HEK293 (cell line): Measurements from ENCODE around the gene MYADML2.

Source experiments
- HOXA7 ChIP-seq: sonication (generic); formaldehyde crosslinking; IDR thresholded peaks from 2 replicates; pipeline ENCODE4 v1.8.1; 2022; ENCODE audit warnings: missing genetic modification reagents, borderline replicate concordance
- KLF8 ChIP-seq: fragments of 450-650 bp; formaldehyde crosslinking; IDR thresholded peaks from 2 replicates; pipeline ENCODE4 v1.5.1; 2016; ENCODE audit warnings: missing biosample characterization, missing genetic modification characterization
- SETDB1 ChIP-seq: IDR thresholded peaks from one replicate; pipeline ENCODE4 v1.6.1; 2017; ENCODE audit warnings: mild to moderate bottlenecking, low read length, moderate library complexity, mixed read lengths; ENCODE audit not compliant: insufficient read length
- YY1 ChIP-seq: fragments of 450-650 bp; formaldehyde crosslinking; IDR thresholded peaks from 2 replicates; pipeline ENCODE4 v1.5.1; 2018; ENCODE audit warnings: missing biosample characterization, missing genetic modification characterization
- ZBTB17 ChIP-seq: fragments of 450-650 bp; formaldehyde crosslinking; IDR thresholded peaks from 2 replicates; pipeline ENCODE4 v1.5.1; 2016; ENCODE audit warnings: missing biosample characterization, missing genetic modification characterization
- ZBTB7A ChIP-seq: fragments of 450-650 bp; formaldehyde crosslinking; IDR thresholded peaks from 2 replicates; pipeline ENCODE4 v1.5.1; 2016; ENCODE audit warnings: low read depth, missing biosample characterization, missing genetic modification characterization
- ZBTB8A ChIP-seq: fragments of 450-650 bp; formaldehyde crosslinking; IDR thresholded peaks from 2 replicates; pipeline ENCODE4 v1.5.1; 2016; ENCODE audit warnings: missing biosample characterization, missing genetic modification characterization
- ZNF2 ChIP-seq: fragments of 450-650 bp; formaldehyde crosslinking; IDR thresholded peaks from 2 replicates; pipeline ENCODE4 v1.5.1; 2016; ENCODE audit warnings: missing biosample characterization, missing genetic modification characterization
- ZNF274 ChIP-seq, 2 experiments: fragments of 200-500 bp in 1 of 2; fragments of 450-650 bp in 1 of 2; sonication (Bioruptor generic) in 1 of 2; formaldehyde crosslinking in 1 of 2; IDR thresholded peaks; 2 replicates each; pipeline versions ENCODE4 v1.5.1 to v1.6.1; 2014 to 2016; ENCODE audit warnings: borderline replicate concordance in 1 of 2, inconsistent platforms in 1 of 2, low read length in 1 of 2, missing biosample characterization in 1 of 2, missing genetic modification characterization in 1 of 2
- ZNF324 ChIP-seq: fragments of 450-650 bp; formaldehyde crosslinking; IDR thresholded peaks from 2 replicates; pipeline ENCODE4 v1.5.1; 2016; ENCODE audit warnings: missing biosample characterization, missing genetic modification characterization
- ZSCAN30 ChIP-seq: fragments of 450-650 bp; IDR thresholded peaks from 2 replicates; pipeline ENCODE4 v1.5.1; 2018; ENCODE audit warnings: missing biosample characterization, mild to moderate bottlenecking, missing genetic modification characterization, moderate library complexity
- TF ChIP-seq, protein P1 (sequence below): fragments of 450-650 bp; formaldehyde crosslinking; IDR thresholded peaks from 2 replicates; pipeline ENCODE4 v1.5.1; 2016; ENCODE audit warnings: missing biosample characterization, missing genetic modification characterization
- TF ChIP-seq, protein P2 (sequence below): fragments of 450-650 bp; formaldehyde crosslinking; IDR thresholded peaks from 2 replicates; pipeline ENCODE4 v1.5.1; 2016; ENCODE audit warnings: missing biosample characterization, missing genetic modification characterization
- TF ChIP-seq, protein P3 (sequence below): fragments of 450-650 bp; formaldehyde crosslinking; IDR thresholded peaks from 2 replicates; pipeline ENCODE4 v1.5.1; 2016; ENCODE audit warnings: missing biosample characterization, missing genetic modification characterization

DNA sequence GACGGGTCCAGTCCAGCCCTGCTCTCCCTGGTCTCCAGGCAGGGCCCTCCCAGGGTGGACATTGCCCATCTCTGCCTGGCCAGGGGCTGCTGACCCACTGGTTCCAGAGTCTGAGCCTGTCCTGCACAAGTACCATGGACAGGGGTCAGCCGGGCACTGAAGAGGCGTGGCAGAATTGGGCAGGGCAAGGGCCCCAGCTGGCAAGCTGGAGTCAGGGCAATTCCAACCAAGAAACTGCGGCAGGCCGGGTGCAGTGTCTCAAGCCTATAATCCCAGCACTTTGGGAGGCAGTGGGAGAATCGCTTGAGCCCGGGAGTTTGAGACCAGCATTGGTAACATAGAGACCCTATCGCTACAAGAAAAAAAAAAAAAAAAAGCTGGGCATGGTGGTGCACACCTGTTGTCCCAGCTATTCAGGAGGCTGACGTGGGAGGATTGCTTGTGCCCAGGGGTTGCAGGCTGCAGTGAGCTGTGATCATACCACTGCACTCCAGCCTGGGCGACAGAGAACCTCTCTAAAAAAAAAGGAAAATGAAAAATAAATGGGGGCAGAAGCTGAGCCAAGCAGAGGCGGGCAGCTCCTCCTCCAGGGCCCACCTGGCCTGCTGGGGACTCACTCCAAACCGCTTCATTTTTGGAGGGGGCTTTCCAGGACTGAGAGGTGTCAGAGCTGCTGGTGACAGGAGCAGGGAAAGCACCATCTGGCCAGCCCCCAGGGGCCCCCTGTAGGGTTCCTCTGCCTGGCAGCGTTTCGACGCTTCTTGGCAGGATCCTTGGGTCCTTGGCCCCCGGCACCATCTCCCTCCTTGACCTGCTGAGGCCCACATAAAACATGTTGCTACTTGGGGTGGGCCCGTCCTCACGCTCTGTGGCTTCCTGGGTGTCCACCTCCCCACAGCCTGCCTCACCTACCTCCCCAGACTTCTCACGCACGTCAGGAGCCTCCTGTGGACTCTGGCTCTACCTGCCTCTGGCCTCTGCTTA lies 16.6 kb downstream of the MYADML2 start:
- TF ChIP-seq, protein P1, sequence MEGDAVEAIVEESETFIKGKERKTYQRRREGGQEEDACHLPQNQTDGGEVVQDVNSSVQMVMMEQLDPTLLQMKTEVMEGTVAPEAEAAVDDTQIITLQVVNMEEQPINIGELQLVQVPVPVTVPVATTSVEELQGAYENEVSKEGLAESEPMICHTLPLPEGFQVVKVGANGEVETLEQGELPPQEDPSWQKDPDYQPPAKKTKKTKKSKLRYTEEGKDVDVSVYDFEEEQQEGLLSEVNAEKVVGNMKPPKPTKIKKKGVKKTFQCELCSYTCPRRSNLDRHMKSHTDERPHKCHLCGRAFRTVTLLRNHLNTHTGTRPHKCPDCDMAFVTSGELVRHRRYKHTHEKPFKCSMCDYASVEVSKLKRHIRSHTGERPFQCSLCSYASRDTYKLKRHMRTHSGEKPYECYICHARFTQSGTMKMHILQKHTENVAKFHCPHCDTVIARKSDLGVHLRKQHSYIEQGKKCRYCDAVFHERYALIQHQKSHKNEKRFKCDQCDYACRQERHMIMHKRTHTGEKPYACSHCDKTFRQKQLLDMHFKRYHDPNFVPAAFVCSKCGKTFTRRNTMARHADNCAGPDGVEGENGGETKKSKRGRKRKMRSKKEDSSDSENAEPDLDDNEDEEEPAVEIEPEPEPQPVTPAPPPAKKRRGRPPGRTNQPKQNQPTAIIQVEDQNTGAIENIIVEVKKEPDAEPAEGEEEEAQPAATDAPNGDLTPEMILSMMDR = no peak
- TF ChIP-seq, protein P2, sequence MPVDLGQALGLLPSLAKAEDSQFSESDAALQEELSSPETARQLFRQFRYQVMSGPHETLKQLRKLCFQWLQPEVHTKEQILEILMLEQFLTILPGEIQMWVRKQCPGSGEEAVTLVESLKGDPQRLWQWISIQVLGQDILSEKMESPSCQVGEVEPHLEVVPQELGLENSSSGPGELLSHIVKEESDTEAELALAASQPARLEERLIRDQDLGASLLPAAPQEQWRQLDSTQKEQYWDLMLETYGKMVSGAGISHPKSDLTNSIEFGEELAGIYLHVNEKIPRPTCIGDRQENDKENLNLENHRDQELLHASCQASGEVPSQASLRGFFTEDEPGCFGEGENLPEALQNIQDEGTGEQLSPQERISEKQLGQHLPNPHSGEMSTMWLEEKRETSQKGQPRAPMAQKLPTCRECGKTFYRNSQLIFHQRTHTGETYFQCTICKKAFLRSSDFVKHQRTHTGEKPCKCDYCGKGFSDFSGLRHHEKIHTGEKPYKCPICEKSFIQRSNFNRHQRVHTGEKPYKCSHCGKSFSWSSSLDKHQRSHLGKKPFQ (tag by site-specific recombination) = no peak
- TF ChIP-seq ZNF324 (tag by site-specific recombination) (no peak), SETDB1 (no peak), ZNF274 (IDR thresholded peaks at IDR 0.05; ENCODE audit: low read length) (no peak), ZNF274 (tag by site-specific recombination; IDR thresholded peaks at IDR 0.05; ENCODE audit: borderline replicate concordance) (no peak), ZSCAN30 (no peak), ZNF2 (tag by site-specific recombination) (no peak), ZBTB8A (no peak), ZBTB7A (tag by site-specific recombination) (no peak), YY1 (tag by site-specific recombination) (no peak), HOXA7 (CRISPR knock-in tag) (no peak), ZBTB17 (no peak), KLF8 (tag by site-specific recombination) (no peak)
- TF ChIP-seq, protein P3, sequence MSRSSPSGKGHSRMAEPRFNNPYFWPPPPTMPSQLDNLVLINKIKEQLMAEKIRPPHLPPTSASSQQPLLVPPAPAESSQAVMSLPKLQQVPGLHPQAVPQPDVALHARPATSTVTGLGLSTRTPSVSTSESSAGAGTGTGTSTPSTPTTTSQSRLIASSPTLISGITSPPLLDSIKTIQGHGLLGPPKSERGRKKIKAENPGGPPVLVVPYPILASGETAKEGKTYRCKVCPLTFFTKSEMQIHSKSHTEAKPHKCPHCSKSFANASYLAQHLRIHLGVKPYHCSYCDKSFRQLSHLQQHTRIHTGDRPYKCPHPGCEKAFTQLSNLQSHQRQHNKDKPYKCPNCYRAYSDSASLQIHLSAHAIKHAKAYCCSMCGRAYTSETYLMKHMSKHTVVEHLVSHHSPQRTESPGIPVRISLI (tag by site-specific recombination) = no peak
